HCT116 (cell line): ENCODE data around the gene GYS1. TPM values are rescaled to one million over a fixed set of nuclear protein-coding genes. Genes with fewer than 3 reads are reported as not detected.

Experiments used
- ATAC-seq: fragments of 200-7000 bp; cut with Tn5 transposase; 2 replicates; pipeline ENCODE4 v1.9.1; 2020; ENCODE audit warnings: mild to moderate bottlenecking, moderate library complexity
- BruUV-seq: library from RNA; stranded (reverse); fragments of 400-500 nt; replicated peaks from 2 replicates; lab custom pipeline; 2021; lab: Mats Ljungman, UMichigan
- CTCF ChIA-PET: fragments of 300-600 bp; sonication (Branson Sonifier 250); formaldehyde crosslinking; loops from one replicate; lab custom pipeline; 2021; ENCODE audit warnings: antibody characterized with exemption; lab: Charles Lee
- POLR2A ChIA-PET: fragments of 300-600, 350-600 bp; sonication (Branson Sonifier 250); formaldehyde crosslinking; loops from one replicate; lab custom pipeline; 2021; ENCODE audit warnings: antibody characterized with exemption; lab: Charles Lee
- RAD21 ChIA-PET, 2 experiments: fragments of 300-600 bp; sonication (Branson Sonifier 250); formaldehyde crosslinking; loops; one replicate each; lab custom pipeline; 2023; ENCODE audit warnings: low total read pairs in 2 of 2; ENCODE audit not compliant: uncharacterized antibody in 2 of 2, unreplicated experiment in 2 of 2, low non-redundant PET in 1 of 2; lab: Charles Lee
- DNase-seq: peaks from one replicate; pipeline ENCODE4 v3.0.0-alpha.2; 2010; ENCODE audit warnings: low read depth, low spot score
- H2AFZ ChIP-seq: fragments of 200-600 bp; shearing (Covaris generic), sonication (generic); 2 replicates; pipeline ENCODE4 v1.6.1; 2017; ENCODE audit warnings: low read depth, mixed run types, mixed read lengths, antibody characterized with exemption, low read length; ENCODE audit not compliant: poor library complexity, severe bottlenecking
- H3K27ac ChIP-seq: 2 replicates; pipeline ENCODE4 v1.5.1; 2012; ENCODE audit warnings: low read depth, low read length
- H3K27me3 ChIP-seq: fragments of 200-600 bp; sonication (generic); 2 replicates; pipeline ENCODE4 v1.6.1; 2016; ENCODE audit warnings: mixed run types, low read length, mixed read lengths; ENCODE audit not compliant: insufficient read depth
- H3K36me3 ChIP-seq, 2 experiments: fragments of 200-500 bp in 1 of 2; fragments of 200-600 bp in 1 of 2; sonication (Bioruptor generic) in 1 of 2; sonication (generic) in 1 of 2; 2 replicates each; pipeline versions ENCODE4 v1.5.1 to v1.6.1; 2014 to 2016; ENCODE audit warnings: low read length in 2 of 2, inconsistent platforms in 1 of 2, mixed read lengths in 1 of 2, mixed run types in 1 of 2; ENCODE audit not compliant: insufficient read depth in 2 of 2, control insufficient read depth in 1 of 2
- H3K4me1 ChIP-seq, 2 experiments: fragments of 200-600 bp in 1 of 2; sonication (generic) in 1 of 2; 2 replicates each; pipeline versions ENCODE4 v1.5.1 to v1.6.1; 2012 to 2017; ENCODE audit warnings: low read length in 2 of 2, inconsistent platforms in 1 of 2, mild to moderate bottlenecking in 1 of 2, mixed read lengths in 1 of 2, mixed run types in 1 of 2, moderate library complexity in 1 of 2; ENCODE audit not compliant: insufficient read depth in 2 of 2, control insufficient read depth in 1 of 2
- H3K4me2 ChIP-seq: fragments of 200-600 bp; sonication (generic); 2 replicates; pipeline ENCODE4 v1.6.1; 2017; ENCODE audit warnings: mixed run types, low read length, mixed read lengths
- H3K4me3 ChIP-seq, 2 experiments: fragments of 200-600 bp in 1 of 2; sonication (generic) in 1 of 2; replicated peaks in 1 of 2; 2 replicates each; pipeline ENCODE4 v1.5.1; 2011 to 2016; ENCODE audit warnings: low read length in 2 of 2, control low read depth in 1 of 2, low read depth in 1 of 2, mild to moderate bottlenecking in 1 of 2, mixed read lengths in 1 of 2, mixed run types in 1 of 2
- H3K79me2 ChIP-seq: fragments of 200-600 bp; sonication (generic); 2 replicates; pipeline ENCODE4 v1.6.1; 2017; ENCODE audit warnings: mild to moderate bottlenecking, mixed run types, low read length, moderate library complexity, mixed read lengths; ENCODE audit not compliant: insufficient read depth
- H3K9ac ChIP-seq: fragments of 200-600 bp; sonication (generic); 2 replicates; pipeline ENCODE4 v1.6.1; 2016; ENCODE audit warnings: low read length, mixed read lengths
- H3K9me2 ChIP-seq: fragments of 200-600 bp; sonication (generic), shearing (Covaris generic); 2 replicates; pipeline ENCODE4 v1.6.1; 2017; ENCODE audit warnings: mixed run types, mild to moderate bottlenecking, moderate library complexity; ENCODE audit not compliant: insufficient read depth
- H3K9me3 ChIP-seq, 2 experiments: fragments of 200-500 bp in 1 of 2; fragments of 200-600 bp in 1 of 2; sonication (Bioruptor generic) in 1 of 2; sonication (generic) in 1 of 2; 2 replicates each; pipeline ENCODE4 v1.6.1; 2014 to 2017; ENCODE audit warnings: low read length in 2 of 2, mixed read lengths in 2 of 2, inconsistent platforms in 1 of 2, low read depth in 1 of 2, mild to moderate bottlenecking in 1 of 2, mixed run types in 1 of 2, moderate library complexity in 1 of 2; ENCODE audit not compliant: control insufficient read depth in 1 of 2, insufficient read depth in 1 of 2
- H4K20me1 ChIP-seq: fragments of 200-600 bp; sonication (generic), shearing (Covaris generic); 2 replicates; pipeline ENCODE4 v1.6.1; 2017; ENCODE audit warnings: mixed run types, mild to moderate bottlenecking, moderate library complexity; ENCODE audit not compliant: insufficient read depth
- ATF3 ChIP-seq: IDR thresholded peaks from 2 replicates; pipeline ENCODE4 v1.6.1; 2012
- CEBPB ChIP-seq: IDR thresholded peaks from 2 replicates; pipeline ENCODE4 v1.6.1; 2012; ENCODE audit warnings: low read depth
- FOSL1 ChIP-seq: IDR thresholded peaks from 2 replicates; pipeline ENCODE4 v1.6.1; 2012; ENCODE audit warnings: low read depth
- JUND ChIP-seq: IDR thresholded peaks from 2 replicates; pipeline ENCODE4 v1.6.1; 2012
- MAX ChIP-seq: IDR thresholded peaks from 2 replicates; pipeline ENCODE4 v1.6.1; 2012
- REST ChIP-seq: IDR thresholded peaks from 2 replicates; pipeline ENCODE4 v1.6.1; 2012; ENCODE audit warnings: low read depth
- SP1 ChIP-seq: IDR thresholded peaks from 2 replicates; pipeline ENCODE4 v1.6.1; 2012; ENCODE audit warnings: low read depth
- SRF ChIP-seq: IDR thresholded peaks from 2 replicates; pipeline ENCODE4 v1.6.1; 2012; ENCODE audit warnings: low read depth
- TCF7L2 ChIP-seq: IDR thresholded peaks from 2 replicates; pipeline ENCODE4 v1.7.0; 2011; ENCODE audit warnings: borderline replicate concordance, inconsistent platforms; ENCODE audit not compliant: insufficient read depth, insufficient read length; ENCODE audit errors: extremely low read depth
- YY1 ChIP-seq: IDR thresholded peaks from 2 replicates; pipeline ENCODE4 v1.6.1; 2011; ENCODE audit warnings: low read length, low read depth, moderate library complexity, mild to moderate bottlenecking; ENCODE audit not compliant: insufficient replicate concordance; ENCODE audit errors: extremely low read depth
- ZBTB33 ChIP-seq: IDR thresholded peaks from 2 replicates; pipeline ENCODE4 v1.6.1; 2011; ENCODE audit warnings: mild to moderate bottlenecking, low read length, moderate library complexity; ENCODE audit not compliant: insufficient replicate concordance; ENCODE audit errors: extremely low read depth
- ZFX ChIP-seq: fragments of 450-650 bp; IDR thresholded peaks from 2 replicates; pipeline ENCODE4 v1.6.1; 2017
- ZNF274 ChIP-seq: fragments of 200-500 bp; sonication (Bioruptor generic); IDR thresholded peaks from 2 replicates; pipeline ENCODE4 v1.6.1; 2014; ENCODE audit warnings: mild to moderate bottlenecking, low read depth, low read length, inconsistent platforms
- intact Hi-C: fragments of 100-400 bp; cut with micrococcal nuclease; formaldehyde crosslinking; loops from 2 replicates; pipeline ENCODE4 v1.10.0; 2022
- total RNA-seq: library from RNA; stranded (reverse); gene quantifications from one replicate; pipeline ENCODE4 v1.2.1, GENCODE V29; 2021; ENCODE audit not compliant: unreplicated experiment

The GYS1 gene
- total RNA-seq, 1 experiment from 2014 or later = 50.7 TPM

GRCh38 chr19:49006905-49007304 is 13.8 kb upstream of the GYS1 start:
- Histone ChIP-seq H3K9ac (no peak overlapping the region), H3K4me3 (no peak overlapping the region), H3K9me3 (no peaks in the 10 kb centered on the region), H3K9me2 (no peaks in the 10 kb centered on the region), H3K4me2 (no peak overlapping the region), H4K20me1 (no peaks in the 10 kb centered on the region), H2AFZ (no peak overlapping the region), H3K79me2 (peaks cover 14% of the 10 kb centered on the region), H3K27me3 (no peaks in the 10 kb centered on the region), H3K36me3 (peaks cover 62 to 76% of the 10 kb centered on the region in 2 experiments; a peak in 3 of 4 replicates), H3K4me1 (no peaks in the 10 kb centered on the region), H3K27ac (no peak overlapping the region)
- no TSS peak for BruUV-seq
- ATAC-seq = no peak
- DNase-seq = no peak
- intact Hi-C loops = no loop called here
- POLR2A ChIA-PET = no interaction called here
- no peak for TF ChIP-seq ATF3
- no peak for TF ChIP-seq ZNF274
- no peak for TF ChIP-seq FOSL1
- TF ChIP-seq REST = no peak
- no peak for TF ChIP-seq YY1
- no peak for TF ChIP-seq JUND
- no peak for TF ChIP-seq MAX
- no peak for TF ChIP-seq CEBPB
- TF ChIP-seq TCF7L2 = no peak
- no peak for TF ChIP-seq ZBTB33
- TF ChIP-seq SRF = no peak
- no peak for TF ChIP-seq ZFX
- no peak for TF ChIP-seq SP1
- CTCF ChIA-PET = no interaction called here
- RAD21 ChIA-PET = no interaction called here
